Measurements from ENCODE around the gene ANKH.

- no peak for TF ChIP-seq GATA2 (IDR thresholded peaks at IDR 0.05; ENCODE audit: low read depth, low read length)
- no peak for TF ChIP-seq GATA3 (IDR thresholded peaks at IDR 0.05; ENCODE audit: low read depth, low read length)
These were observed 102.8 kb downstream of the ANKH start for GRCh38 chr5:14768508-14769365.
